NT2/D1 (cell line): ENCODE measurements around the gene OSGIN1.

Experiments used
- SUZ12 ChIP-seq: IDR thresholded peaks from 2 replicates; pipeline ENCODE4 v1.6.1; 2011; ENCODE audit not compliant: insufficient read length, insufficient read depth; ENCODE audit errors: extremely low read depth
- YY1 ChIP-seq: IDR thresholded peaks from 2 replicates; pipeline ENCODE4 v1.6.1; 2011; ENCODE audit not compliant: insufficient read length, insufficient read depth
- ZNF274 ChIP-seq: IDR thresholded peaks from 2 replicates; pipeline ENCODE4 v1.6.1; 2011; ENCODE audit warnings: mild to moderate bottlenecking, low read depth, low read length

- no peak for TF ChIP-seq YY1
- no peak for TF ChIP-seq ZNF274
- TF ChIP-seq SUZ12, result no peak
Measured at GRCh38 chr16:83981799-83982198, 28.8 kb downstream of the OSGIN1 start.
